ENCODE data around the gene SMAD6. TPM values are rescaled to one million over a fixed set of nuclear protein-coding genes. Genes with fewer than 3 reads are reported as not detected.

SMAD6 gene
- total and polyA plus RNA-seq, 9 of the 15 experiments (the other 6 are each of a cell fraction or from before 2014, with no cell fraction given), result 0.10 to 15.5 (median 3.7) TPM

DNA sequence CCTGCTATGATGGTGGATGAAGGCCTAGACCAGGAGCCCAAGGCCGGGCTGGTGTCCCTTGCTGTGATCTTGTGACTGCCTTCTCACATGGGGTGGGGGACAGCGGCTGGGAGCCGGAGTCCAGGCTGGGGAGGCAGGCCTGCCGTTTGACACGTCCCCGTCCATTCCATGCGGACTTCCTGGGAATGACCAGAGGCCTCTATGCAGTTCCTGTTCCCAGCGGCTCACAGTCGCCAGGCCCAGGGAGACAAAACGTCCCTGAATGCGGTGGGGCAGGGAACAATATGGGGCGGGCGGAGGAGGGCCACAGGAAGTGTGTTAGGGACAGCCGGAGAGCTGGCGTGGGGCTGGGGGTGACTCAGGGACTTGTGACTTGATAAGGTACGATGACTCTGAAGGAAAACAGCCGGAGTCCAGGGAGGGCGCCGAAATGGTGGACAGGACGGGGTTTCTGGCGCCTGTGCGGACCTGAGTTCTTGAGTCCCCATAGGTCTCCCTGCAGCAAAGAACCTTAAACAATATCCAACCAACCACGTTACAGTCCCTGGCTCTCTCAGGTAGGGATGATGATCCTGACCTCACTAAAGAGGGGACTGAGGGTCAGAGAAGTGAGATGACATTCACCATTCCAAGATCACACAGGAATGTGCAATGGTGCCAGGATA, 40.5 kb upstream of the SMAD6 start (continued):
- TF ChIP-seq, protein P1, sequence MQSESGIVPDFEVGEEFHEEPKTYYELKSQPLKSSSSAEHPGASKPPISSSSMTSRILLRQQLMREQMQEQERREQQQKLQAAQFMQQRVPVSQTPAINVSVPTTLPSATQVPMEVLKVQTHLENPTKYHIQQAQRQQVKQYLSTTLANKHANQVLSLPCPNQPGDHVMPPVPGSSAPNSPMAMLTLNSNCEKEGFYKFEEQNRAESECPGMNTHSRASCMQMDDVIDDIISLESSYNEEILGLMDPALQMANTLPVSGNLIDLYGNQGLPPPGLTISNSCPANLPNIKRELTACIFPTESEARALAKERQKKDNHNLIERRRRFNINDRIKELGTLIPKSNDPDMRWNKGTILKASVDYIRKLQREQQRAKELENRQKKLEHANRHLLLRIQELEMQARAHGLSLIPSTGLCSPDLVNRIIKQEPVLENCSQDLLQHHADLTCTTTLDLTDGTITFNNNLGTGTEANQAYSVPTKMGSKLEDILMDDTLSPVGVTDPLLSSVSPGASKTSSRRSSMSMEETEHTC (IDR thresholded peaks at IDR 0.05), result peak; percentile 97
- peak; percentile 8; the same call in 1 of the 2 replicates for TF ChIP-seq DDX20 (tag; IDR thresholded peaks at IDR 0.05; ENCODE audit: low read depth)
- TF ChIP-seq KAT7 (CRISPR knock-in tag; IDR thresholded peaks at IDR 0.05; ENCODE audit: borderline replicate concordance), result no peak
- peak; percentile 89 for TF ChIP-seq SOX6 (IDR thresholded peaks at IDR 0.05)
- TF ChIP-seq NUFIP1 (IDR thresholded peaks at IDR 0.05; ENCODE audit: partially characterized antibody), result no peak
- TF ChIP-seq ZSCAN29 (IDR thresholded peaks at IDR 0.05), result no peak
- TF ChIP-seq CBFB (CRISPR knock-in tag; IDR thresholded peaks at IDR 0.05), result no peak
- no peak for TF ChIP-seq HOXB6 (CRISPR knock-in tag; IDR thresholded peaks at IDR 0.05; ENCODE audit: borderline replicate concordance)
- TF ChIP-seq PRMT5 (CRISPR knock-in tag; IDR thresholded peaks at IDR 0.05), result no peak
- peak; percentile 61 for TF ChIP-seq ZNF239 (CRISPR knock-in tag; IDR thresholded peaks at IDR 0.05)
- no peak for TF ChIP-seq NR2F6 (CRISPR knock-in tag; IDR thresholded peaks at IDR 0.05)
- peak; percentile 92 for TF ChIP-seq RBFOX2 (IDR thresholded peaks at IDR 0.05; ENCODE audit: low read depth, low read length)
- peak; percentile 72 for TF ChIP-seq TAF1 (IDR thresholded peaks at IDR 0.05; ENCODE audit: control insufficient read depth, extremely low read depth, insufficient read depth, low read length, severe bottlenecking)
- peak in 1 of 2 experiments; percentile 72; a peak in 2 of 4 replicates for TF ChIP-seq TRIM24 (IDR thresholded peaks at IDR 0.05)
- TF ChIP-seq SMARCC2 (IDR thresholded peaks at IDR 0.05; ENCODE audit: low read depth), result peak; percentile 68
- TF ChIP-seq, protein P2, sequence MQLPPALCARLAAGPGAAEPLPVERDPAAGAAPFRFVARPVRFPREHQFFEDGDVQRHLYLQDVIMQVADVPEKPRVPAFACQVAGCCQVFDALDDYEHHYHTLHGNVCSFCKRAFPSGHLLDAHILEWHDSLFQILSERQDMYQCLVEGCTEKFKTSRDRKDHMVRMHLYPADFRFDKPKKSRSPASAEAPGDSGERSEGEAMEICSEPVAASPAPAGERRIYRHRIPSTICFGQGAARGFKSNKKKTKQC (CRISPR knock-in tag; IDR thresholded peaks at IDR 0.05), result 0 out of 2 replicates have a peak, but pooled peaks have one; percentile 32
- no peak for TF ChIP-seq IRF2 (CRISPR knock-in tag; IDR thresholded peaks at IDR 0.05)
- TF ChIP-seq BRD4 (IDR thresholded peaks at IDR 0.05), result peak; percentile 63; the same call in 1 of the 2 replicates
- TF ChIP-seq, protein P3, sequence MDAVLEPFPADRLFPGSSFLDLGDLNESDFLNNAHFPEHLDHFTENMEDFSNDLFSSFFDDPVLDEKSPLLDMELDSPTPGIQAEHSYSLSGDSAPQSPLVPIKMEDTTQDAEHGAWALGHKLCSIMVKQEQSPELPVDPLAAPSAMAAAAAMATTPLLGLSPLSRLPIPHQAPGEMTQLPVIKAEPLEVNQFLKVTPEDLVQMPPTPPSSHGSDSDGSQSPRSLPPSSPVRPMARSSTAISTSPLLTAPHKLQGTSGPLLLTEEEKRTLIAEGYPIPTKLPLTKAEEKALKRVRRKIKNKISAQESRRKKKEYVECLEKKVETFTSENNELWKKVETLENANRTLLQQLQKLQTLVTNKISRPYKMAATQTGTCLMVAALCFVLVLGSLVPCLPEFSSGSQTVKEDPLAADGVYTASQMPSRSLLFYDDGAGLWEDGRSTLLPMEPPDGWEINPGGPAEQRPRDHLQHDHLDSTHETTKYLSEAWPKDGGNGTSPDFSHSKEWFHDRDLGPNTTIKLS (IDR thresholded peaks at IDR 0.05; ENCODE audit: borderline replicate concordance, low read depth), result peak; percentile 49
- TF ChIP-seq MCM2 (IDR thresholded peaks at IDR 0.05; ENCODE audit: low read depth), result no peak
- TF ChIP-seq MXI1 (IDR thresholded peaks at IDR 0.05; ENCODE audit: low read depth, low read length), result no peak
- no peak for TF ChIP-seq MIER1 (IDR thresholded peaks at IDR 0.05; ENCODE audit: low read depth)
- peak; percentile 55; the same call in 1 of the 2 replicates for TF ChIP-seq PHF8 (IDR thresholded peaks at IDR 0.05; ENCODE audit: borderline replicate concordance, low read length)
- TF ChIP-seq ARID2 (IDR thresholded peaks at IDR 0.05), result no peak
- TF ChIP-seq RCOR1 (IDR thresholded peaks at IDR 0.05; ENCODE audit: borderline replicate concordance in 1 of 2, low read depth in 2 of 2, low read length in 2 of 2), result 0 out of 4 replicates have a peak, but pooled peaks of 1 of the 2 experiments have one; percentile 60
- peak; percentile 58 for TF ChIP-seq L3MBTL2 (IDR thresholded peaks at IDR 0.05)

All from K562 (cell line).